A549 (cell line): ENCODE measurements around the gene KLHDC8A. TPM values are rescaled to one million over a fixed set of nuclear protein-coding genes. Genes with fewer than 3 reads are reported as not detected.
A peak's percentile ranks its signal among the peaks of the same experiment; 100 is the strongest.
"Not testable (repeated sequence)": the region's sequence is repeated elsewhere in the genome, so short reads cannot be mapped to it uniquely, and the experiment has no call there.

ENCODE experiments used
- ATAC-seq, 2 experiments: fragments of 200-7000 bp in 1 of 2; fragments of >200 bp in 1 of 2; cut with Nextera tagmentation in 1 of 2; cut with Tn5 transposase in 1 of 2; 3 replicates each; pipeline versions ENCODE4 v1.8.0 to v1.9.1; 2018 to 2020; ENCODE audit warnings: mild to moderate bottlenecking in 1 of 2, moderate library complexity in 1 of 2
- CTCF ChIA-PET: fragments of 300-600 bp; sonication (Branson Sonifier 250); formaldehyde crosslinking; extraction: SDS; loops from one replicate; lab custom pipeline; 2021; ENCODE audit warnings: antibody characterized with exemption, inconsistent platforms; lab: Yijun Ruan, JAX
- POLR2A ChIA-PET: fragments of 350-600 bp; formaldehyde crosslinking; extraction: SDS; loops from one replicate; lab custom pipeline; 2021; ENCODE audit warnings: antibody characterized with exemption, inconsistent platforms; lab: Yijun Ruan, JAX
- DNase-seq, 2 experiments: peaks; one replicate each; pipeline versions ENCODE4 v3.0.0 to v3.0.0-alpha.2; 2011 to 2016; ENCODE audit warnings: low read depth in 1 of 2, low spot score in 1 of 2
- FAIRE-seq: peaks from 2 replicates; lab custom pipeline; 2011; peaks lifted over from hg19 to GRCh38; lab: Jason Lieb, UNC
- H3K27ac ChIP-seq, 2 experiments: fragments of >200 bp; sonication (Bioruptor Twin); formaldehyde crosslinking; 3 replicates each; pipeline ENCODE4 v1.5.1; 2016 to 2017
- H3K4me1 ChIP-seq: fragments of >200 bp; sonication (Bioruptor Twin); formaldehyde crosslinking; 3 replicates; pipeline ENCODE4 v1.6.1; 2016
- H3K4me2 ChIP-seq: fragments of >200 bp; sonication (Bioruptor Twin); formaldehyde crosslinking; 3 replicates; pipeline ENCODE4 v1.6.1; 2016
- H3K4me3 ChIP-seq: fragments of >200 bp; sonication (Bioruptor Twin); formaldehyde crosslinking; 3 replicates; pipeline ENCODE4 v1.5.1; 2016
- H3K9me3 ChIP-seq: fragments of >200 bp; sonication (Bioruptor Twin); formaldehyde crosslinking; 3 replicates; pipeline ENCODE4 v1.6.1; 2016
- CBX2 ChIP-seq: fragments of 200-600 bp; sonication (generic); IDR thresholded peaks from 2 replicates; pipeline ENCODE4 v1.6.1; 2016; ENCODE audit warnings: low read depth, mild to moderate bottlenecking, borderline replicate concordance
- CEBPB ChIP-seq, 2 experiments: fragments of >200 bp in 1 of 2; sonication (Bioruptor Twin) in 1 of 2; formaldehyde crosslinking in 1 of 2; IDR thresholded peaks; 2 replicates each; pipeline ENCODE4 v1.6.1; 2012 to 2016
- EHF ChIP-seq: fragments of 250-450 bp; sonication (Bioruptor Pico); IDR thresholded peaks from 2 replicates; pipeline ENCODE4 v1.5.0; 2020; ENCODE audit warnings: mild to moderate bottlenecking
- EHMT2 ChIP-seq: fragments of 200-600 bp; sonication (generic); IDR thresholded peaks from 2 replicates; pipeline ENCODE4 v1.6.1; 2016; ENCODE audit warnings: antibody characterized with exemption, low read depth, mild to moderate bottlenecking, moderate library complexity
- FOSB ChIP-seq: fragments of 250-450 bp; sonication (Bioruptor Pico); IDR thresholded peaks from 2 replicates; pipeline ENCODE4 v1.5.0; 2020; ENCODE audit warnings: mild to moderate bottlenecking, moderate library complexity
- HOXA7 ChIP-seq: fragments of 250-450 bp; sonication (Bioruptor Pico); IDR thresholded peaks from 2 replicates; pipeline ENCODE4 v1.5.0; 2020; ENCODE audit warnings: mild to moderate bottlenecking, moderate library complexity
- JUN ChIP-seq, 2 experiments: fragments of >200 bp; sonication (Bioruptor Twin); formaldehyde crosslinking; IDR thresholded peaks; 2 replicates in 1 of 2; 3 replicates in 1 of 2; pipeline ENCODE4 v1.6.1; 2016 to 2017
- JUNB ChIP-seq: fragments of >200 bp; sonication (Bioruptor Twin); formaldehyde crosslinking; IDR thresholded peaks from 2 replicates; pipeline ENCODE4 v1.6.1; 2016
- KDM5A ChIP-seq: fragments of 200-600 bp; sonication (generic); IDR thresholded peaks from 2 replicates; pipeline ENCODE4 v1.6.1; 2016; ENCODE audit warnings: antibody characterized with exemption, mild to moderate bottlenecking
- MAFK ChIP-seq: fragments of 450-650 bp; IDR thresholded peaks from 2 replicates; pipeline ENCODE4 v1.6.1; 2014; ENCODE audit not compliant: partially characterized antibody
- NR3C1 ChIP-seq: fragments of >200 bp; sonication (Bioruptor Twin); formaldehyde crosslinking; IDR thresholded peaks from 3 replicates; pipeline ENCODE4 v1.6.1; 2017
- POLR2AphosphoS2 ChIP-seq: conservative IDR thresholded peaks from 2 replicates; pipeline ENCODE4 v1.6.1; 2012; ENCODE audit warnings: low read length, improper control_type of control experiment, inconsistent platforms
- RNF2 ChIP-seq: fragments of 200-600 bp; sonication (generic); IDR thresholded peaks from 2 replicates; pipeline ENCODE4 v1.6.1; 2016; ENCODE audit warnings: low read depth, mild to moderate bottlenecking, antibody characterized with exemption, moderate library complexity, borderline replicate concordance
- TFCP2L1 ChIP-seq: fragments of 250-450 bp; sonication (Bioruptor Pico); IDR thresholded peaks from 2 replicates; pipeline ENCODE4 v1.5.0; 2021; ENCODE audit warnings: mild to moderate bottlenecking
- ZC3H11A ChIP-seq: fragments of 450-650 bp; IDR thresholded peaks from 2 replicates; pipeline ENCODE4 v1.6.1; 2014; ENCODE audit warnings: antibody characterized with exemption, mild to moderate bottlenecking
- WGBS: methylation state at CpG from one replicate; pipeline ENCODE4 v1.1.6; 2017; ENCODE audit errors: missing lambda C conversion rate; 5-methylcytosine and 5-hydroxymethylcytosine counted together
- polyA plus RNA-seq, 4 experiments: library from polyadenylated mRNA; depleted of rRNA in 3 of 4; stranded (reverse); fragments of >200 nt; fragmentation: RNase III in 1 of 4; extraction: RNeasy Plus Mini Kit Qiagen cat#74134 plus additional on column Dnase treatment in 1 of 4; gene quantifications; 2 replicates in 3 of 4; 3 replicates in 1 of 4; pipeline ENCODE4 v1.2.3, GENCODE V29; 2011 to 2017
- TF ChIP-seq, protein P1 (sequence below): fragments of >200 bp; sonication (Bioruptor Twin); formaldehyde crosslinking; IDR thresholded peaks from 3 replicates; pipeline ENCODE4 v1.5.1; 2016
- TF ChIP-seq, protein P2 (sequence below): fragments of 450-650 bp; IDR thresholded peaks from 2 replicates; pipeline ENCODE4 v1.6.1; 2014; ENCODE audit warnings: antibody characterized with exemption

Gene KLHDC8A
- polyA plus RNA-seq, 2 of the 4 experiments (the other 2 are of a cell fraction), result 0.34 to 0.40 TPM

DNA sequence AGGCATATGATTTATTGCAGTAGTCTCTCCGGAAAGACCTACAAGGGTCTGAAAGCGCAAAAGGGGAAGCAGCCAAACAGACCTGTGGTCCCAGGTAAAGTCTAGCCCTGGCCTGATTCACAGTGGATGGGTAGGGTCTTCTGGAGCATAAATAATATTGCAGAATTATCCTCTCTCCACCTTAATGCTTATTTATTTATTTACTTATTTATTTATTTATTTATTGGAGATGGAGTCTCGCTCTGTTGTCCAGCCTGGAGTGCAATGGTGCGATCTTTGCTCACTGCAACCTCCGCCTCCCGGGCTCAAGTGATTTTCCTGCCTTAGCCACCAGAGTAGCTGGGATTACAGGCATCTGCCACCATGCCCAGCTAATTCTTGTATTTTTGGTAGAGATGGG is 11.8 kb upstream of the KLHDC8A start:
- DNase-seq, result no peak
- no peak for FAIRE-seq
- ChIA-PET CTCF (interaction anchor here (1.0 to 5.6 kb wide), 5 partner anchors 14 to 117 kb away, joined by 4 to 34 read pairs (median 5); no protein-coding TSS in a partner anchor), POLR2A (no interaction called here)
- H3K9me3 ChIP-seq, result no peaks in the 10 kb centered on the region
- H3K27ac ChIP-seq, result no peak overlapping the region
- H3K4me3 ChIP-seq, result no peak overlapping the region
- no peak for ATAC-seq
- H3K4me2 ChIP-seq, result no peak overlapping the region
- TF ChIP-seq ZC3H11A (peak; percentile 47; the same call in 1 of the 2 replicates), FOSB (CRISPR knock-in tag) (no peak)
- WGBS, result 92% methylated on average over 6 of the region's 6 CpGs
- H3K4me1 ChIP-seq, result peaks cover 17% of the 10 kb centered on the region

DNA sequence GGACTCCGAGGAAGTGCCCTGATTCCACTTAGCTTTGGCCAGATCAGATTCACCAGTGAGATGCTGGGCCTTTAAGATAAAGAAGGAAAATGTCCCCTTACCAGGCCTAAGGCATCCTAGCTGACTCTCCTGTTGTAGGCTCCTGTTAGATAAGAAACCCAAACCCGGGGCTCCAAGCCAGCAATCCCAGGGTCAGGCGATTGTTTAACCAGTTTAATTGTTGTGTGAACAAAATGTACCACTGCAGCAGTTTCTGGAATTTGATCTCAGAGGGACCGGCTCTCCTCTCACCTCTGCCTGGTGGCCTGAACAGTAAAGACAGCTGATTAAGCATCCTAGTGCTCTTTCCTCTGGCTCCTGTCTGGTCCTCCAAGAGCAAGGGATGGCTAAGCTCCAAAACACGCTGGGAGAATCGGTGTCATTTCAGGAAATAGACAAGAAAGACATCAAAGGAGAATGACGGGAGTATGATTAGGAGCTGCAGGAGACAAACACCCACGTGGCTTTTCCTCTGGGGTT is 9.3 kb upstream of the KLHDC8A start:
- ATAC-seq (peak; percentile 53 to 59; a peak in 3 of 6 replicates), DNase-seq (no peak), FAIRE-seq (no peak)
- peak; percentile 16 for TF ChIP-seq MAFK
- TF ChIP-seq CBX2, result no peak
- no peak for TF ChIP-seq JUN (IDR thresholded peaks at IDR 0.05)
- no peak for TF ChIP-seq EHMT2
- ChIA-PET CTCF (interaction anchor here (0.8 to 5.6 kb wide), 11 partner anchors 8 to 158 kb away, joined by 3 to 34 read pairs (median 5); partner anchors contain the start of gene KLHDC8A), POLR2A (no interaction called here)
- Histone ChIP-seq H3K9me3 (no peaks in the 10 kb centered on the region), H3K4me3 (no peak overlapping the region), H3K4me1 (peaks cover 12% of the 10 kb centered on the region), H3K27ac (peak overlapping the region in 1 of 2 experiments; percentile 0; a peak in 1 of 6 replicates), H3K4me2 (peak overlapping the region; percentile 3; the same call in 1 of the 3 replicates)
- 36% methylated on average over 8 of the region's 8 CpGs for WGBS

DNA sequence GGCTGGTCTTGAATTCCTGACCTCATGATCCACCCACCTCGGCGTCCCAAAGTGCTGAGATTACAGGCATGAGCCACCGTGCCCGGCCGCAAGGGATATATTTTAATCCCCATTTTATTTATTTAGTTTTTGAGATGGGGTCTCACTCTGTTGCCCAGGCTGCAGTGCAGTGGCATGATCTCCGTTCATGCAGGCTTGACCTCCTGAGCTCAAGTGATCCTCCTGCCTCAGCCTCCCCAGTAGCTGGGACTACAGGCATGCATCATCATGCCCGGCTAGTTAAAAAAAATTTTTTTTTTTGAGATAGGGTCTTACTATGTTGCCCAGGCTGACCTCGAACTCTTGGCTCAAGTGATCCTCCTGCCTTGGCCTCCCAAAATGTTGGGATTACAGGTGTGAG is 8.4 kb upstream of the KLHDC8A start:
- ATAC-seq, H3K4me2 ChIP-seq, H3K4me3 ChIP-seq, POLR2A ChIA-PET, H3K9me3 ChIP-seq, H3K27ac ChIP-seq, FAIRE-seq, DNase-seq: not testable (repeated sequence)
- CTCF ChIA-PET, result interaction anchor here (0.9 to 5.6 kb wide), 8 partner anchors 9 to 159 kb away, joined by 3 to 34 read pairs (median 5); partner anchors contain the start of gene KLHDC8A
- H3K4me1 ChIP-seq, result peaks cover 12% of the 10 kb centered on the region
- 76% methylated on average over 8 of the region's 8 CpGs for WGBS

DNA sequence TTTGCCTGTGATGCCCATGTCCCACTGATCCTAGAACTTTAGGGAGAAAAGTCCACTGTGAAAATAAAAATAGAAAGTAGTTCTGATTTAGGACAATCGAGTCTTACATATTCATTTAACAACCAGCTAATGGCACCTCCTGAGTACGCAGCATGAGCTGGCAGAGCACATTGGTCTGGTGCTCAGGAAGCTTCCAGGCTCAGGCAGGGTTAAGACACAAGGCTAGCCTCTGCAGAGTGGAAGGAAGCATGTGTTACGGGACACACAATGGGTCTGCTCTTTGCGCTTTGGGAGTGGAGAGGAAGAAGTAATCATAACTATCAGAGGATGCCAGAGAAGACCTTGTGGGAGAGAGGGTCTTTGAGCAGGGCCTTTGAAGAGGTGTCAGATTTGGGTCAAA is 4.2 kb upstream of the KLHDC8A start:
- H3K4me1 ChIP-seq, result peaks cover 3% of the 10 kb centered on the region
- H3K4me3 ChIP-seq, result no peak overlapping the region
- ChIA-PET POLR2A (no interaction called here), CTCF (interaction anchor here (1.3 to 9.9 kb wide), 5 partner anchors 25 to 163 kb away, joined by 3 to 117 read pairs (median 5); no protein-coding TSS in a partner anchor)
- no peaks in the 10 kb centered on the region for H3K9me3 ChIP-seq
- ATAC-seq (no peak), DNase-seq (no peak), FAIRE-seq (no peak)
- TF ChIP-seq, protein P1, sequence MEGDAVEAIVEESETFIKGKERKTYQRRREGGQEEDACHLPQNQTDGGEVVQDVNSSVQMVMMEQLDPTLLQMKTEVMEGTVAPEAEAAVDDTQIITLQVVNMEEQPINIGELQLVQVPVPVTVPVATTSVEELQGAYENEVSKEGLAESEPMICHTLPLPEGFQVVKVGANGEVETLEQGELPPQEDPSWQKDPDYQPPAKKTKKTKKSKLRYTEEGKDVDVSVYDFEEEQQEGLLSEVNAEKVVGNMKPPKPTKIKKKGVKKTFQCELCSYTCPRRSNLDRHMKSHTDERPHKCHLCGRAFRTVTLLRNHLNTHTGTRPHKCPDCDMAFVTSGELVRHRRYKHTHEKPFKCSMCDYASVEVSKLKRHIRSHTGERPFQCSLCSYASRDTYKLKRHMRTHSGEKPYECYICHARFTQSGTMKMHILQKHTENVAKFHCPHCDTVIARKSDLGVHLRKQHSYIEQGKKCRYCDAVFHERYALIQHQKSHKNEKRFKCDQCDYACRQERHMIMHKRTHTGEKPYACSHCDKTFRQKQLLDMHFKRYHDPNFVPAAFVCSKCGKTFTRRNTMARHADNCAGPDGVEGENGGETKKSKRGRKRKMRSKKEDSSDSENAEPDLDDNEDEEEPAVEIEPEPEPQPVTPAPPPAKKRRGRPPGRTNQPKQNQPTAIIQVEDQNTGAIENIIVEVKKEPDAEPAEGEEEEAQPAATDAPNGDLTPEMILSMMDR, result no peak
- TF ChIP-seq TFCP2L1 (no peak), RNF2 (no peak), HOXA7 (CRISPR knock-in tag) (no peak), CEBPB (IDR thresholded peaks at IDR 0.05) (no peak), EHF (CRISPR knock-in tag) (no peak), JUNB (no peak), POLR2AphosphoS2 (no peak), KDM5A (no peak), NR3C1 (no peak)
- TF ChIP-seq, protein P2, sequence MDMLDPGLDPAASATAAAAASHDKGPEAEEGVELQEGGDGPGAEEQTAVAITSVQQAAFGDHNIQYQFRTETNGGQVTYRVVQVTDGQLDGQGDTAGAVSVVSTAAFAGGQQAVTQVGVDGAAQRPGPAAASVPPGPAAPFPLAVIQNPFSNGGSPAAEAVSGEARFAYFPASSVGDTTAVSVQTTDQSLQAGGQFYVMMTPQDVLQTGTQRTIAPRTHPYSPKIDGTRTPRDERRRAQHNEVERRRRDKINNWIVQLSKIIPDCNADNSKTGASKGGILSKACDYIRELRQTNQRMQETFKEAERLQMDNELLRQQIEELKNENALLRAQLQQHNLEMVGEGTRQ, result no peak
- H3K4me2 ChIP-seq, result no peak overlapping the region
- H3K27ac ChIP-seq, result no peak overlapping the region
- 70% methylated on average over 4 of the region's 4 CpGs for WGBS
